GM18526 (cell line): ENCODE measurements around the gene HMG20A.

Source experiments
- POLR2A ChIP-seq: IDR thresholded peaks from 3 replicates; pipeline ENCODE4 v1.6.1; 2011; ENCODE audit not compliant: insufficient read length; ENCODE audit errors: extremely low read depth

HMG20A gene

DNA sequence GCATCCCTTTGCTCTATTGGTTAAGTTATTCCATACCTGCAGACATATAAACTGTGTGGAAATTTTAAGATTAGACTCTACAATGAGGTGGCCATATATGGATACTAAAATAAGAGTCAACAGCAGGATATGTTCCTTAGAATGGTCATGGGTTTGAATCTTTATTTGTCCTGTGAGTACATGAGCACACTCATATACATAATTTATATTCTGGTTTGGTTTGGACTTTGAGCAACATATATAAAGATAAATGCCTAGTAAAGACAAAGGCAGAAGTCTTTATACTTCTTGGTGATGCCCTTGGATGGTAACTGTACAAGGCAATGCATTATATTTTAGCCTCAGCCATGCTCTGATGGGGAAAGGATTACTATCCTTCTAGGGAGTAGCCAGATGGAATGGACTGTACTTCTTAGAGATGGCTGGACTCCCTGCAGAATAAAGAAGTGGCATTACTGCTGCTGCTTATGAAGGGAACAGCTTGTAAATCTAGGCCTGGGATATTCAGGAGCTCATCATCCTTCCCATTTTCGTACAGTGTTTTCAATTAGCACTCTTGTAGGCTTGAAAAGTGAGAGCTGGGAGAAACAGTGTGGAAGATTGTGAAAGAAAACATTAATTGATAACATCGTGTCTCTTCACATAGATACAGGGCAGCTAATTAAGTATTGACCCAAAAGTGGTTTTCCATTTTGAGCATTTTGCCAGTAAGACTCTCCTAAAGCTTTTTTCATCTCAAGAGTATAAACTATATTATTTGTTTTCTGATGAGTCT is 60.4 kb downstream of the HMG20A start:
- no peak for TF ChIP-seq POLR2A

- TF ChIP-seq POLR2A: no peak
Measured at GRCh38 chr15:77481670-77482069, 61.0 kb downstream of the HMG20A start.

DNA sequence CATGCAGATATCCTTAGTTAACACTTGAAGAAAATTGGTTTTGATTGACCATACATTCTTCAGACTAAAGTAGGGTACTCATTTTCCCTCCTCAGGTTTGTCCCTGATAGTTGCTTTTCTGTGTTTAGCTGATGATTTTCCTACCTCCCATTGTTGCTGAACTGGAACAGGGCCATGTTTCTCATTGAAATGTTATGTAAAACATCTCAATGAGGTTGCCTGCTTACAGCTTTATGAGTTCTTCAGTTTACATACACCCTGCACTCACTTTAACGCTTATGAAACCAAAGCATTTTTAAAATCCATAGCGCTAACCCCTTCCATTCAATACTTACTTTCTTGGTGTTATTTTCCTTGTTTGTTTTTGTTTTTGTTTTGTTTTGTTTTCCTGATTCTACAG is 61.9 kb downstream of the HMG20A start:
- no peak for TF ChIP-seq POLR2A

DNA sequence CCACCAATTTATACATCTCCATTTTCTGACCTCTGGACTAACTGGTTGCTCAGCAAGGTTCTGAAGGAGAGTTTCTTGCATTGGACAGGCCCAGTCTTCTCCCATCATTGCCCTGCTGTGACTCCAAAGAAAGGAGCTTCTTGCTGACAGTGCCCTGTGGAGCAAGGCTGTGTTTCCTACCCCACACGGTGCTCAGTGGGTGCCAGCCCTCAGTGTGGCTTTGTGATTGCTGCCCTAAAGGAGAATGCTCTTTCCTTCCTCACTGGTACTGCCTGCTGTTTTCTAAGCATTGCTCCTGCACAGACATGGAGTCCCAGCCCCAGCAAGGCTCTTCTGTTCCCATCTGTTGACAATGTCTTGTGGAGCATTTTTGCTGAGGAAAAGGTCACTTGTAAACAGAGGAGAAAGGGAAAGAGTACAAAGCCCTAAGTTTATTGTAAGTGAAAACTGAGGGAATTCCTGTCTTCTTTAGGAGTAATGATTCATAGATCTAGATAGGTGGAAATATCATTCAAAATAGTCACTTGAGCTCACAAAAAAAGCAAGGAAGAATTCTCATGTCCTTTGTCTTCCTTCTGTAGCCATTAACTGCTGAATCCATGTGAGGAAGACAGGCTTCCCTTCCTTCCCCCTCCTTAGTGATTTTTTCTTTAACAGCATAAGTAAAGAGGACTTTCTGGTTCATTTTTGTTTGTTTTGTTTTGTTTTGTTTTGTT is 62.9 kb downstream of the HMG20A start:
- no peak for TF ChIP-seq POLR2A

DNA sequence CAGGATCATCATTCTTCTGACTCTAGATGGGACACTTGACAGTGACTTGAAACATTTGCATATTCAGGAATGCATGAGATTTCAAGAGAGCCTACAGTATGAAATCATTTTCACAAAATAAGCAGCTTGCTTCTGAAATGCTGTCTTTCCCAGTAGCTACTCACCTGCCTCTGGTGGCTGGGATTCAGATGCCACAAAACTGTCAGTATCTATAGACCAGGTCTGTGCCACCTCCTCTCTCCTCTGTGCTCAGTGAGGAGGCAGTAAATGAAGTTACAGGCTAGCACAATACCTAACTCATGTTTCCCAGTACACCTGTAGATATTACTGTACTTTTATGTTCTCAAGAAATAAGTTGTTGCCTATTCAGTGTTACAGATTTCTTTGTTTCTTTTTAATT is 64.3 kb downstream of the HMG20A start:
- TF ChIP-seq POLR2A: no peak

DNA sequence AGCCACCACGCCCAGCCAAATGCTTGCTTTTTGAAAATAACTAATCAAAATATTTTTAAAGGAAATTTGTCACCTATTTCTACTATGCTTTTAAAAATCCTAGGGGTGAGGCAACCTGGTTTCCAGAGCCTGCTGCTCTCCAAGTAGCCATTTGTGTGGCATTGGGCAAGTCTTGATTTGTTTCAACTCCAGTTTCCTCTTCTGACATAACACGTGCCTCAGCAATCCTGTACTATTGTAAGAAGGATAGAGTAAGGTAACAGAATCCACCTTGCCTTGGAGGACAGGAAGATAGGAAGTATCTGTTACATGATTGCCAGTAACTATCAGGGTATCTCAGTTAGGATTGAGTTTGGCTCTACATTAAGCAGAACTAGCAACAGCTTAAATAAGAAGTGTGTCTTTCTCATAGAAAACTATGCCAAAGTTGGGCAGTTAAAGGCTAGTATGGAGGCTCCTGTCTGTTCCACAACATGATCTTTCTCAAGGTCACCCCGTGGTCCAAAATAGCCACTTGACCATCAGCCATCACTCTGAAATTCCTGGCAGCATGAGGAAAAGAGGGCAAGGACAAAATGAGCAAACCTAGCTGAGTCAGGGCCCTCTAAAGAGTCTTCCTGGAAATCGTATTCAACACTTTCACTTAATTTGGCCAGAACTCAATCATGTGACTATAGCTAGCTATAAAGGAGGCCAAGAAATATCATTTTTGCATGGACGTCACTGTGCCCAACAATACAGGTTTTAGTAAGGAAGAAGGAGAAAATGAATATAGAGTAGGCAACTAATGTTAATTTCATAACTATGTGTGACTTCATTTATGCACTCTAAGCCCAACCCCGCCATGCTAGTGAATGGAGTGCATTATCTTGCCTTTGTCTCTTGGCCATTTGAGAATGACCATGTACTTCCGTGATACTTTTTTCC is 66.1 kb downstream of the HMG20A start:
- no peak for TF ChIP-seq POLR2A

GRCh38 chr15:77487469-77487842 is 66.8 kb downstream of the HMG20A start:
- TF ChIP-seq POLR2A: no peak

- TF ChIP-seq POLR2A: no peak
Measured at GRCh38 chr15:77487888-77488287, 67.2 kb downstream of the HMG20A start.

- no peak for TF ChIP-seq POLR2A
Measured at GRCh38 chr15:77489647-77490046, 69.0 kb downstream of the HMG20A start.

DNA sequence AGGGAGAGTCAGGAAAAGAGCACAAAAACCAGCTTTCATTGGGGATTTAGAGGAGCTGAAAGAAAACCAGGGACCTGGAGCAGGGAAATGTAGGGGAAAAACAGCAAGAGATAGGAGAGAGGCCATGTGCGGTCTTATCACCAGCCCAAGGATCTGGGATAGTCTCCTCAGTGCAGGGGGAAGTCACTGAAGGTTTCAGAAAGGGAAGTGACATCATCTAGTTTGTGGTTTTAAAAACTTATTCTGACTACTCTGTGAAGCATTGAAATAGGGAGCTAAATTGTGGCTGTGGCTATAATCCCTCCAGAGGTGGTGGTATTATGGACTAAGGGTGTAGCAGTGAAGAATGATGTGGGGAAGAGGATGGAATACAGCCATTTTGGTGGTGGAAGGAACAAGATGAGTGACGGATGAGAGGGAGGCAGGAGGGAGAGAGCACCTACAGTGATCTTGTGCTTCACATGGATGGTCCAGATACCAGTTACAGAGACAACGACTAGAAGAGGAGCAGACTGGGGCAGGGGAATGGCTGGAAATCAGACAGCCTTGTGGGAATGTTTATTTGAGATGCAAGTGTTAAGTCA is 72.7 kb downstream of the HMG20A start:
- TF ChIP-seq POLR2A: no peak

DNA sequence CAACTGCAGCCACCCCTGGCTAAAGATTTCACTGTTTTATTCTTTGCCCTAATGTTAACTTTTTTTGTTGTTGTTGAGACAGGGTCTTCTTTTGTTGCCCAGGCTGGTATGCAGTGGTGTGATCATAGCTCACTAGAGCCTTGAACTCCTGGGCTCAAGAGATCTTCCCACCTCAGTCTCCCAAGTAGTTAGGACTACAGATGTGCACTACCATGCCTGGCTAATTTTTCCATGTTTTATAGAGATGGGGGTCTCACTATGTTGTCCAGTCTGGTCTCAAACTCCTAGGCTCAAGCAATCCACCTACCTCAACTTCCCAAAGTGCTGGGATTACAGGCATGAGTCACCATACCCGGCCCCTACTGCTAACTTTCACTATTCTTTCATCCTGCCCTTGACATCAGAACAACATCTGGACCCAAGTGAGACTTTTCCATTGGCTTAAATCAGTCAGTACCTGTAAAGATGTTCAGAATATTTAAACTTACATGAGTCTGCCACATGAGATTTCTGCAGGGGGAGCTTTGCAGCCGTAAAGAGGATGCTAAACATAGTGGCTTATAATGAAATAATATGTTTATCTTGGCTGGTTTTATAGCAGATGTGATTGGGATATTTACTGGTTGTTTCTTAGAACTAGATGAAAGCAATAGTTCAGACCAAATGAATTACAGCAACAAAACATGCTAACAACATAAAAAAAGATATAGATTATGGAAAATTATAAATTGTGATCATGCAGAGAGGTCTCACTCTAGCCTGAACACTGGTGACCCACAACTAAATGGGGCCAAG is 73.6 kb downstream of the HMG20A start:
- TF ChIP-seq POLR2A: no peak

DNA sequence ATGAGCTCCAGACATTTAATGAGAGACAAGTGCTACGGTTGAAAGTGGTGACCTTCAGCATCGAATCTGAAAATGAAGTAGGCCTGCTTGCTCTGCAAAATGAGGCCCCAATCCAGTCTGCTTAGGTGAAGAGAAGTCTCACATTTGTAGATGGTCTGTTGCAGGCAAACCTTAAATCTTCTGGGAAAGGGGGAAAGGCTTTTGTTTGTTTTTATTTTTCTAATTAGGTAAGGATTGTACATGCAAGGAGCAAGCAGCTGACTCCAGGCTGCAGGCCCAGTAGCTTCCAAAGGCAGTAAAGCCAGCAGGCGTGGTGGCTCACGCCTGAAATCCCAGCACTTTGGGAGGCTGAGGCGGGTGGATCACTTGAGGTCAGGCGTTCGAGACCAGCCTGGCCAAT is 74.3 kb downstream of the HMG20A start:
- TF ChIP-seq POLR2A: no peak

- TF ChIP-seq POLR2A: no peak
Measured at GRCh38 chr15:77495838-77496596, 75.3 kb downstream of the HMG20A start.

- TF ChIP-seq POLR2A: no peak
Measured at GRCh38 chr15:77496715-77497109, 76.0 kb downstream of the HMG20A start.
